Central memory CD8-positive, alpha-beta T cell (primary cell): ENCODE data around the gene RPL18.
A peak's percentile ranks its signal among the peaks of the same experiment; 100 is the strongest.

ENCODE experiments used
- ATAC-seq: fragments of 150-1000 bp; cut with Tn5 transposase; replicated peaks from 2 replicates; pipeline ENCODE4 v1.10.0; 2022; ENCODE audit warnings: mild to moderate bottlenecking, moderate FRiP score, moderate number of reproducible peaks; ENCODE audit not compliant: poor library complexity, severe bottlenecking; ENCODE audit errors: extremely low read depth
- DNase-seq, 2 donors: peaks; one replicate each; pipeline ENCODE4 v3.0.0; 2021; ENCODE audit warnings: low spot score in 2 of 2
- H3K27ac Mint-ChIP-seq: one replicate; pipeline ENCODE4 v1.8.0; 2022; ENCODE audit warnings: low read depth, mild to moderate bottlenecking, moderate library complexity, mixed read lengths
- H3K27me3 Mint-ChIP-seq: one replicate; pipeline ENCODE4 v1.8.0; 2022; ENCODE audit warnings: mixed read lengths
- H3K36me3 Mint-ChIP-seq: one replicate; pipeline ENCODE4 v1.8.0; 2022; ENCODE audit warnings: mild to moderate bottlenecking, moderate library complexity, mixed read lengths; ENCODE audit not compliant: insufficient read depth
- H3K4me1 Mint-ChIP-seq: one replicate; pipeline ENCODE4 v1.8.0; 2022; ENCODE audit warnings: mixed read lengths
- H3K4me3 Mint-ChIP-seq: one replicate; pipeline ENCODE4 v1.8.0; 2022; ENCODE audit warnings: mild to moderate bottlenecking, moderate library complexity, mixed read lengths
- H3K9me3 Mint-ChIP-seq: one replicate; pipeline ENCODE4 v1.8.0; 2022; ENCODE audit warnings: mixed read lengths

The RPL18 gene

GRCh38 chr19:48639483-48640375 is 20.8 kb upstream of the RPL18 start:
- Mint-ChIP-seq H3K27me3 (no peaks in the 10 kb centered on the region), H3K36me3 (peaks cover 23% of the 10 kb centered on the region), H3K4me3 (peak overlapping the region; percentile 61), H3K4me1 (peaks cover 44% of the 10 kb centered on the region), H3K27ac (peak overlapping the region; percentile 97), H3K9me3 (no peaks in the 10 kb centered on the region)
- DNase-seq (no peak), ATAC-seq (no peak)

GRCh38 chr19:48638831-48639381 is 19.9 kb upstream of the RPL18 start:
- Mint-ChIP-seq H3K4me1 (peaks cover 45% of the 10 kb centered on the region), H3K27me3 (no peaks in the 10 kb centered on the region), H3K9me3 (no peaks in the 10 kb centered on the region), H3K27ac (peak overlapping the region; percentile 97), H3K4me3 (peak overlapping the region; percentile 85), H3K36me3 (peaks cover 26% of the 10 kb centered on the region)
- DNase-seq (no peak), ATAC-seq (no peak)

- Mint-ChIP-seq H3K4me3 (peak overlapping the region; percentile 85), H3K27me3 (no peaks in the 10 kb centered on the region), H3K9me3 (no peaks in the 10 kb centered on the region), H3K36me3 (peaks cover 26% of the 10 kb centered on the region), H3K4me1 (peaks cover 45% of the 10 kb centered on the region), H3K27ac (peak overlapping the region; percentile 97)
- DNase-seq (peak; percentile 62 to 85), ATAC-seq (peak; percentile 47)
Observed at GRCh38 chr19:48637948-48638830, 19.2 kb upstream of the RPL18 start.

GRCh38 chr19:48637449-48637947 is 18.5 kb upstream of the RPL18 start:
- Mint-ChIP-seq H3K9me3 (no peaks in the 10 kb centered on the region), H3K27me3 (no peaks in the 10 kb centered on the region), H3K36me3 (peaks cover 27% of the 10 kb centered on the region), H3K27ac (peak overlapping the region; percentile 97), H3K4me3 (peak overlapping the region; percentile 85), H3K4me1 (peaks cover 45% of the 10 kb centered on the region)
- DNase-seq (peak; percentile 97 to 100), ATAC-seq (peak; percentile 79)

GRCh38 chr19:48636859-48637448 is 18.0 kb upstream of the RPL18 start, which contains the start of gene DBP:
DBP (minus strand) TSS chr19:48637379; CDS start chr19:48636994, 385 bp downstream.
- DNase-seq (no peak), ATAC-seq (no peak)
- Mint-ChIP-seq H3K27ac (peak within 1 kb of the TSS; percentile 97), H3K4me1 (peaks cover 45% of the 10 kb centered on the region), H3K36me3 (peaks cover 32% of the 10 kb centered on the region), H3K4me3 (peak within 1 kb of the TSS; percentile 85), H3K9me3 (no peaks in the 10 kb centered on the region), H3K27me3 (no peaks in the 10 kb centered on the region)

- ATAC-seq, result no peak
- Mint-ChIP-seq H3K27me3 (no peaks in the 10 kb centered on the region), H3K27ac (peak overlapping the region; percentile 79), H3K9me3 (no peaks in the 10 kb centered on the region), H3K4me1 (peaks cover 45% of the 10 kb centered on the region), H3K4me3 (peak overlapping the region; percentile 85), H3K36me3 (peaks cover 38% of the 10 kb centered on the region)
- no peak for DNase-seq
Observed at GRCh38 chr19:48635966-48636858, 17.2 kb upstream of the RPL18 start.

GRCh38 chr19:48635263-48635965 is 16.4 kb upstream of the RPL18 start:
- peaks cover 45% of the 10 kb centered on the region for H3K4me1 Mint-ChIP-seq
- peak overlapping the region; percentile 85 for H3K4me3 Mint-ChIP-seq

GRCh38 chr19:48634424-48635262 is 15.7 kb upstream of the RPL18 start:
- no peaks in the 10 kb centered on the region for H3K9me3 Mint-ChIP-seq
- no peak for ATAC-seq
- H3K27ac Mint-ChIP-seq, result peak overlapping the region; percentile 79
- DNase-seq, result peak; percentile 70 to 76
- H3K4me1 Mint-ChIP-seq, result peaks cover 39% of the 10 kb centered on the region
- H3K36me3 Mint-ChIP-seq, result peaks cover 41% of the 10 kb centered on the region
- H3K4me3 Mint-ChIP-seq, result peak overlapping the region; percentile 85
- H3K27me3 Mint-ChIP-seq, result no peaks in the 10 kb centered on the region

More at GRCh38 chr19:48635263-48635965, 16.4 kb upstream of the RPL18 start:
- Mint-ChIP-seq H3K27ac (peak overlapping the region; percentile 79), H3K36me3 (peaks cover 40% of the 10 kb centered on the region), H3K27me3 (no peaks in the 10 kb centered on the region), H3K9me3 (no peaks in the 10 kb centered on the region)
- no peak for ATAC-seq
- peak; percentile 39 to 47 for DNase-seq

GRCh38 chr19:48634036-48634342 is 15.0 kb upstream of the RPL18 start:
- DNase-seq, result no peak
- Mint-ChIP-seq H3K9me3 (no peaks in the 10 kb centered on the region), H3K4me1 (peaks cover 35% of the 10 kb centered on the region), H3K36me3 (peaks cover 42% of the 10 kb centered on the region), H3K27ac (peak overlapping the region; percentile 79), H3K4me3 (peak overlapping the region; percentile 85), H3K27me3 (no peaks in the 10 kb centered on the region)
- no peak for ATAC-seq

GRCh38 chr19:48633148-48634035 is 14.4 kb upstream of the RPL18 start:
- no peak for ATAC-seq
- peaks cover 35% of the 10 kb centered on the region for H3K4me1 Mint-ChIP-seq
- H3K27me3 Mint-ChIP-seq, result no peaks in the 10 kb centered on the region

More at GRCh38 chr19:48633148-48634035, 14.4 kb upstream of the RPL18 start:
- Mint-ChIP-seq H3K36me3 (peaks cover 37% of the 10 kb centered on the region), H3K27ac (peak overlapping the region; percentile 79), H3K9me3 (no peaks in the 10 kb centered on the region), H3K4me3 (peak overlapping the region; percentile 85)
- DNase-seq, result no peak
